Measurements from ENCODE around the gene SSH2.

- TF ChIP-seq GATA3 (IDR thresholded peaks at IDR 0.05; ENCODE audit: low read depth, low read length) (no peak), GATA2 (IDR thresholded peaks at IDR 0.05; ENCODE audit: low read depth, low read length) (no peak)
Observed at GRCh38 chr17:29694918-29695563, 235.0 kb downstream of the SSH2 start.
